HG03103 (cell line): Measurements from ENCODE around the gene SLC7A1.

Experiments
- ATAC-seq: cut with Tn5 transposase; IDR thresholded peaks from one replicate; pipeline ENCODE4 v1.9.1; 2021; ENCODE audit warnings: low read depth; ENCODE audit not compliant: unreplicated experiment

Gene SLC7A1

GRCh38 chr13:29513981-29514719 lies 81.3 kb downstream of the SLC7A1 start:
- ATAC-seq = no peak

- no peak for ATAC-seq
Measured at GRCh38 chr13:29513002-29513980, 82.2 kb downstream of the SLC7A1 start.

GRCh38 chr13:29511980-29512379 lies 83.5 kb downstream of the SLC7A1 start:
- ATAC-seq = no peak

GRCh38 chr13:29511106-29511796 lies 84.2 kb downstream of the SLC7A1 start:
- ATAC-seq = no peak

- ATAC-seq = no peak
Measured at GRCh38 chr13:29510651-29511084, 84.8 kb downstream of the SLC7A1 start.

- ATAC-seq = no peak
Measured at GRCh38 chr13:29509999-29510589, 85.4 kb downstream of the SLC7A1 start.

- no peak for ATAC-seq
Measured at GRCh38 chr13:29508876-29509252, 86.6 kb downstream of the SLC7A1 start.

GRCh38 chr13:29508130-29508875 lies 87.2 kb downstream of the SLC7A1 start:
- ATAC-seq = no peak

GRCh38 chr13:29507356-29507755 lies 88.1 kb downstream of the SLC7A1 start:
- no peak for ATAC-seq

GRCh38 chr13:29505950-29506349 lies 89.5 kb downstream of the SLC7A1 start:
- no peak for ATAC-seq

GRCh38 chr13:29505511-29505910 lies 90.0 kb downstream of the SLC7A1 start:
- no peak for ATAC-seq

GRCh38 chr13:29504691-29505090 lies 90.8 kb downstream of the SLC7A1 start:
- ATAC-seq = no peak

- no peak for ATAC-seq
Measured at GRCh38 chr13:29503041-29503837, 92.2 kb downstream of the SLC7A1 start.

GRCh38 chr13:29502391-29503008 lies 93.0 kb downstream of the SLC7A1 start:
- ATAC-seq = no peak

- no peak for ATAC-seq
Measured at GRCh38 chr13:29501674-29502073, 93.8 kb downstream of the SLC7A1 start.

GRCh38 chr13:29500386-29500785 lies 95.1 kb downstream of the SLC7A1 start:
- no peak for ATAC-seq

- no peak for ATAC-seq
Measured at GRCh38 chr13:29499506-29500165, 95.9 kb downstream of the SLC7A1 start.

GRCh38 chr13:29498426-29499040 lies 97.0 kb downstream of the SLC7A1 start:
- no peak for ATAC-seq
